Measurements from ENCODE around the gene JDP2.

JDP2 gene

GRCh38 chr14:75461755-75462349 is 34.0 kb downstream of the JDP2 start:
- TF ChIP-seq CTCF (conservative IDR thresholded peaks at IDR 0.05; ENCODE audit: control insufficient read depth, insufficient read depth, low read depth, low read length): no peak
- no peak overlapping the region for H3K4me3 ChIP-seq (ENCODE audit: control insufficient read depth, low read depth, low read length)
- DNase-seq (ENCODE audit: low read depth): no peak

- no peak for DNase-seq (ENCODE audit: low read depth)
- H3K4me3 ChIP-seq (ENCODE audit: control insufficient read depth, low read depth, low read length): no peak overlapping the region
- no peak for TF ChIP-seq CTCF (conservative IDR thresholded peaks at IDR 0.05; ENCODE audit: control insufficient read depth, insufficient read depth, low read depth, low read length)
Measured at GRCh38 chr14:75464626-75465025, 36.8 kb downstream of the JDP2 start.

GRCh38 chr14:75467763-75468162 is 39.9 kb downstream of the JDP2 start:
- TF ChIP-seq CTCF (conservative IDR thresholded peaks at IDR 0.05; ENCODE audit: control insufficient read depth, insufficient read depth, low read depth, low read length): no peak
- DNase-seq (ENCODE audit: low read depth): no peak
- no peak overlapping the region for H3K4me3 ChIP-seq (ENCODE audit: control insufficient read depth, low read depth, low read length)

- TF ChIP-seq CTCF (conservative IDR thresholded peaks at IDR 0.05; ENCODE audit: control insufficient read depth, insufficient read depth, low read depth, low read length): no peak
- no peak overlapping the region for H3K4me3 ChIP-seq (ENCODE audit: control insufficient read depth, low read depth, low read length)
Measured at GRCh38 chr14:75469164-75469563, 41.3 kb downstream of the JDP2 start.

GRCh38 chr14:75469606-75470237 is 41.9 kb downstream of the JDP2 start:
- H3K4me3 ChIP-seq (ENCODE audit: control insufficient read depth, low read depth, low read length): no peak overlapping the region
- no peak for DNase-seq (ENCODE audit: low read depth)
- no peak for TF ChIP-seq CTCF (conservative IDR thresholded peaks at IDR 0.05; ENCODE audit: control insufficient read depth, insufficient read depth, low read depth, low read length)

More at GRCh38 chr14:75469164-75469563, 41.3 kb downstream of the JDP2 start:
- no peak for DNase-seq (ENCODE audit: low read depth)

GRCh38 chr14:75470238-75470797 is 42.5 kb downstream of the JDP2 start:
- DNase-seq (ENCODE audit: low read depth): no peak
- no peak for TF ChIP-seq CTCF (conservative IDR thresholded peaks at IDR 0.05; ENCODE audit: control insufficient read depth, insufficient read depth, low read depth, low read length)
- no peak overlapping the region for H3K4me3 ChIP-seq (ENCODE audit: control insufficient read depth, low read depth, low read length)

Measured in fibroblast of mammary gland (primary cell).